Right cardiac atrium (tissue), 5 donors: Measurements from ENCODE around the gene ACIN1. TPM values are rescaled to one million over a fixed set of nuclear protein-coding genes. Genes with fewer than 3 reads are reported as not detected.

ENCODE experiments used
- ATAC-seq, 2 donors: fragments of 200-7000 bp; cut with Tn5 transposase; one replicate each; pipeline versions ENCODE4 v1.8.0 to v1.9.1; 2020; ENCODE audit warnings: moderate library complexity in 2 of 2, mild to moderate bottlenecking in 1 of 2
- DNase-seq, 3 donors: peaks; one replicate each; pipeline ENCODE4 v3.0.0-alpha.2; 2020
- H3K27ac ChIP-seq: one replicate; pipeline ENCODE4 v1.5.1; 2013; ENCODE audit warnings: mild to moderate bottlenecking, low read length, control low read depth, moderate library complexity
- H3K27me3 ChIP-seq: one replicate; pipeline ENCODE4 v1.6.1; 2013; ENCODE audit not compliant: control insufficient read depth, insufficient read depth
- H3K4me1 ChIP-seq: one replicate; pipeline ENCODE4 v1.6.1; 2013; ENCODE audit warnings: low read length; ENCODE audit not compliant: control insufficient read depth, insufficient read depth
- H3K4me3 ChIP-seq: one replicate; pipeline ENCODE4 v1.5.1; 2013; ENCODE audit warnings: low read length, control low read depth
- H3K9me3 ChIP-seq: one replicate; pipeline ENCODE4 v1.6.1; 2013; ENCODE audit warnings: low read length; ENCODE audit not compliant: control insufficient read depth
- WGBS: extraction: QIAGEN DNeasy Blood & Tissue Kit; methylation state at CpG from one replicate; pipeline ENCODE4 v1.1.7; 2013; 5-methylcytosine and 5-hydroxymethylcytosine counted together
- intact Hi-C, 4 donors: fragments of 100-400 bp; cut with DNase I; formaldehyde crosslinking; loops; one replicate each; pipeline versions ENCODE4 v1.11.0 to v1.14.0; 2022 to 2023
- polyA plus RNA-seq: library from polyadenylated mRNA; stranded (reverse); fragments of 200-250 nt; gene quantifications from one replicate; pipeline ENCODE4 v1.2.3, GENCODE V29; 2013
- total RNA-seq, 4 donors: library from RNA; stranded (reverse); fragmentation: NEBNext Ultra II Directional; extraction: Animal tissue kit (Norgen Biotek cat#: 25700); gene quantifications; one replicate each; pipeline ENCODE4 v1.2.1, GENCODE V29; 2021
- donor health status: healthy with polysubstance abuse.
- donor health status: DM: no; HTN: yes; CAD: no.
- donor health status: DM: no; HTN: no; CAD: no.
- donor health status: DM: no; HTN: yes; CAD: no; lungs with severe emphysema.
- donor health status: DM: yes; HTN: yes; CAD: no.

ACIN1 gene
- total and polyA plus RNA-seq, 5 donors: 67.1 to 87.8 (median 83.3) TPM

GRCh38 chr14:23105348-23105824 lies 10.4 kb upstream of the ACIN1 start:
- intact Hi-C loops: no loop called here

GRCh38 chr14:23104591-23105347 lies 9.8 kb upstream of the ACIN1 start, which contains the start of gene CIROP:
TSS of gene CIROP (minus strand) at chr14:23104989. CDS start at chr14:23104920, 69 bp downstream.
- Histone ChIP-seq H3K4me1 (no peaks in the 10 kb centered on the region), H3K27me3 (no peaks in the 10 kb centered on the region), H3K27ac (no peak within 1 kb of the TSS), H3K9me3 (no peaks in the 10 kb centered on the region), H3K4me3 (no peak within 1 kb of the TSS)
- DNase-seq: no peak
- 58% methylated on average over 11 of the region's 11 CpGs for WGBS
- ATAC-seq: no peak
- intact Hi-C loops: no loop called here

More at GRCh38 chr14:23105348-23105824, 10.4 kb upstream of the ACIN1 start:
- Histone ChIP-seq H3K27me3 (no peaks in the 10 kb centered on the region), H3K9me3 (no peaks in the 10 kb centered on the region), H3K27ac (no peak overlapping the region), H3K4me1 (no peaks in the 10 kb centered on the region), H3K4me3 (no peak overlapping the region)
- WGBS: 91% methylated on average over 4 of the region's 4 CpGs
- DNase-seq (no peak), ATAC-seq (no peak)

GRCh38 chr14:23104070-23104590 lies 9.2 kb upstream of the ACIN1 start:
- H3K4me1 ChIP-seq: peaks cover 1% of the 10 kb centered on the region

GRCh38 chr14:23103581-23103980 lies 8.6 kb upstream of the ACIN1 start:
- 83% methylated on average over 4 of the region's 4 CpGs for WGBS
- intact Hi-C loops: no loop called here

More at GRCh38 chr14:23104070-23104590, 9.2 kb upstream of the ACIN1 start:
- ATAC-seq (no peak), DNase-seq (no peak)
- Histone ChIP-seq H3K27ac (no peak overlapping the region), H3K4me3 (no peak overlapping the region), H3K27me3 (no peaks in the 10 kb centered on the region), H3K9me3 (no peaks in the 10 kb centered on the region)
- intact Hi-C loops: no loop called here
- 79% methylated on average over 6 of the region's 6 CpGs for WGBS

GRCh38 chr14:23102801-23103200 lies 7.9 kb upstream of the ACIN1 start:
- 89% methylated on average over 2 of the region's 2 CpGs for WGBS

More at GRCh38 chr14:23103581-23103980, 8.6 kb upstream of the ACIN1 start:
- Histone ChIP-seq H3K4me1 (peaks cover 2% of the 10 kb centered on the region), H3K4me3 (no peak overlapping the region), H3K27ac (no peak overlapping the region), H3K27me3 (no peaks in the 10 kb centered on the region), H3K9me3 (no peaks in the 10 kb centered on the region)
- no peak for ATAC-seq
- DNase-seq: no peak

GRCh38 chr14:23101986-23102625 lies 7.2 kb upstream of the ACIN1 start:
- no peak for DNase-seq

More at GRCh38 chr14:23102801-23103200, 7.9 kb upstream of the ACIN1 start:
- Histone ChIP-seq H3K27ac (no peak overlapping the region), H3K4me3 (no peak overlapping the region), H3K9me3 (no peaks in the 10 kb centered on the region), H3K4me1 (peaks cover 2% of the 10 kb centered on the region), H3K27me3 (no peaks in the 10 kb centered on the region)
- intact Hi-C loops: no loop called here
- ATAC-seq (no peak), DNase-seq (no peak)

GRCh38 chr14:23101213-23101970 lies 6.5 kb upstream of the ACIN1 start:
- intact Hi-C loops: no loop called here
- ATAC-seq (no peak), DNase-seq (no peak)
- 69% methylated on average over 6 of the region's 6 CpGs for WGBS
- Histone ChIP-seq H3K27ac (no peak overlapping the region), H3K4me3 (no peak overlapping the region), H3K9me3 (no peaks in the 10 kb centered on the region), H3K27me3 (no peaks in the 10 kb centered on the region), H3K4me1 (peaks cover 2% of the 10 kb centered on the region)

More at GRCh38 chr14:23101986-23102625, 7.2 kb upstream of the ACIN1 start:
- H3K4me3 ChIP-seq: no peak overlapping the region
- ATAC-seq: no peak
- no peak overlapping the region for H3K27ac ChIP-seq
- no peaks in the 10 kb centered on the region for H3K27me3 ChIP-seq
- WGBS: 72% methylated on average over 10 of the region's 10 CpGs
- peaks cover 2% of the 10 kb centered on the region for H3K4me1 ChIP-seq
- H3K9me3 ChIP-seq: no peaks in the 10 kb centered on the region
- intact Hi-C loops: no loop called here

- H3K4me3 ChIP-seq: no peak overlapping the region
- intact Hi-C loops: no loop called here
- WGBS: 83% methylated on average over 10 of the region's 10 CpGs
- no peak overlapping the region for H3K27ac ChIP-seq
- peaks cover 2% of the 10 kb centered on the region for H3K4me1 ChIP-seq
- H3K27me3 ChIP-seq: no peaks in the 10 kb centered on the region
- peak in 1 of 3 donors; percentile 61 for DNase-seq
- no peaks in the 10 kb centered on the region for H3K9me3 ChIP-seq
- no peak for ATAC-seq
Measured at GRCh38 chr14:23099212-23099861, 4.4 kb upstream of the ACIN1 start.

- ATAC-seq (no peak), DNase-seq (no peak)
- intact Hi-C loops: no loop called here
- Histone ChIP-seq H3K4me1 (peaks cover 2% of the 10 kb centered on the region), H3K27me3 (no peaks in the 10 kb centered on the region), H3K9me3 (no peaks in the 10 kb centered on the region), H3K27ac (no peak overlapping the region), H3K4me3 (no peak overlapping the region)
- 75% methylated on average over 7 of the region's 7 CpGs for WGBS
Measured at GRCh38 chr14:23097786-23098185, 2.9 kb upstream of the ACIN1 start.
